Transverse colon (tissue), 4 donors: ENCODE measurements around the gene TP53AIP1. TPM values are rescaled to one million over a fixed set of nuclear protein-coding genes. Genes with fewer than 3 reads are reported as not detected.

ENCODE experiments used
- DNase-seq: peaks from one replicate; pipeline ENCODE4 v3.0.0-alpha.2; 2019
- H3K27ac ChIP-seq, 4 donors: fragments of 200-600 bp; sonication (generic); 2 replicates each; pipeline ENCODE4 v1.5.1; 2016 to 2018; ENCODE audit warnings: inconsistent platforms in 4 of 4
- H3K27me3 ChIP-seq: fragments of 200-600 bp; sonication (generic); 2 replicates; pipeline ENCODE4 v1.5.1; 2017; ENCODE audit warnings: inconsistent platforms
- H3K36me3 ChIP-seq, 4 donors: fragments of 200-600 bp; sonication (generic); 2 replicates each; pipeline ENCODE4 v1.5.1; 2017 to 2019; ENCODE audit warnings: inconsistent platforms in 4 of 4
- H3K4me1 ChIP-seq, 4 donors: fragments of 200-600 bp; sonication (generic); 2 replicates each; pipeline ENCODE4 v1.5.1; 2017 to 2020; ENCODE audit warnings: inconsistent platforms in 4 of 4
- H3K4me3 ChIP-seq, 4 donors: fragments of 200-600 bp; sonication (generic); 1 replicate in 1 of 4; 2 replicates in 3 of 4; pipeline versions ENCODE4 v1.5.1 to v1.6.1; 2017 to 2019; ENCODE audit warnings: inconsistent platforms in 4 of 4
- H3K9me3 ChIP-seq, 2 donors: fragments of 200-600 bp; sonication (generic); 2 replicates each; pipeline ENCODE4 v1.5.1; 2017 to 2019; ENCODE audit warnings: inconsistent platforms in 2 of 2
- EP300 ChIP-seq: sonication (generic); formaldehyde crosslinking; IDR thresholded peaks from one replicate; pipeline ENCODE4 v1.6.1; 2017; ENCODE audit warnings: antibody characterized with exemption, low read depth
- POLR2A ChIP-seq: fragments of 450-650 bp; IDR thresholded peaks from one replicate; pipeline ENCODE4 v1.6.1; 2016; ENCODE audit warnings: antibody characterized with exemption, mild to moderate bottlenecking, moderate library complexity
- POLR2AphosphoS5 ChIP-seq, 3 donors: sonication (generic); formaldehyde crosslinking; IDR thresholded peaks; one replicate each; pipeline ENCODE4 v1.6.1; 2016; ENCODE audit warnings: antibody characterized with exemption in 3 of 3
- WGBS, 2 donors: methylation state at CpG; one replicate each; pipeline ENCODE4 v1.1.5; 2018; ENCODE audit warnings: low coverage in 1 of 2; 5-methylcytosine and 5-hydroxymethylcytosine counted together
- in situ Hi-C, 4 donors: fragments of 200-750 bp; cut with MboI; loops; one replicate each; pipeline versions ENCODE4 v1.15.0 to v1.15.1; 2017; ENCODE audit warnings: low sequenced_read_pairs in 3 of 4, low pct_ligation_motif_present in 1 of 4, low pct_unique_long_range_greater_than_20kb in 1 of 4
- intact Hi-C: fragments of 100-400 bp; cut with DNase I; formaldehyde crosslinking; loops from one replicate; pipeline ENCODE4 v1.15.1; 2023; ENCODE audit warnings: low total_unique reads
- total RNA-seq, 4 donors: library from RNA; depleted of rRNA; stranded (reverse); fragments of >200 nt; gene quantifications; one replicate each; pipeline ENCODE4 v1.1.0, GENCODE V29; 2016
- TF ChIP-seq, protein P1 (sequence below), 5 experiments: fragments of 200-600 bp in 3 of 5; fragments of 450-650 bp in 2 of 5; sonication (generic) in 3 of 5; IDR thresholded peaks; 1 replicate in 2 of 5; 2 replicates in 3 of 5; pipeline ENCODE4 v1.5.1; 2016 to 2017; ENCODE audit warnings: antibody characterized with exemption in 5 of 5, inconsistent platforms in 3 of 5, mild to moderate bottlenecking in 2 of 5, moderate library complexity in 1 of 5

The TP53AIP1 gene
- total RNA-seq, 4 donors from 2014 or later = 0.20 to 0.48 (median 0.41) TPM; not detected in 1

DNA sequence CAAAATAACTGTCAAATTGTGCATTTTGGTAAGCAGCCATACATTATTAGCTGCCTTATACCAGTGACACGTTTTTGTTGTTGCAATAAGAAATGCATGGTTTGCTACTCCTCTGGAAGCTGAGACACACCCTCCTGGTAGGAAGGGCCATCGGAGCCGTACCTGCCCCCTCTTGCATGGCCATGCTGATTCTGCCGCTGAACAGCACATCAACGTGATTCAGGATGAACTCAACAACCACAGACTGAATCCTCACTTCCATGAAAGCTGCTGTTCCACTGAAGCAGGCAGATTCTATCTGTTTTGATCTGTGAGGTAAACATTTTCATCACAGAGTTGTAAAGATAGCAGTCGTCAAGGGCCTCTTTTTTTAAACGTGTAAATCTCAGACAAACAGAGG is 38.6 kb upstream of the TP53AIP1 start:
- intact Hi-C loops (no loop called here), in situ Hi-C loops (no loop called here)
- no peak overlapping the region for H3K27ac ChIP-seq
- H3K36me3 ChIP-seq = peaks cover 0 to 50% (median 19%) of the 10 kb centered on the region in 4 donors
- no peaks in the 10 kb centered on the region for H3K4me1 ChIP-seq
- H3K4me3 ChIP-seq = no peak overlapping the region
- TF ChIP-seq, protein P1, sequence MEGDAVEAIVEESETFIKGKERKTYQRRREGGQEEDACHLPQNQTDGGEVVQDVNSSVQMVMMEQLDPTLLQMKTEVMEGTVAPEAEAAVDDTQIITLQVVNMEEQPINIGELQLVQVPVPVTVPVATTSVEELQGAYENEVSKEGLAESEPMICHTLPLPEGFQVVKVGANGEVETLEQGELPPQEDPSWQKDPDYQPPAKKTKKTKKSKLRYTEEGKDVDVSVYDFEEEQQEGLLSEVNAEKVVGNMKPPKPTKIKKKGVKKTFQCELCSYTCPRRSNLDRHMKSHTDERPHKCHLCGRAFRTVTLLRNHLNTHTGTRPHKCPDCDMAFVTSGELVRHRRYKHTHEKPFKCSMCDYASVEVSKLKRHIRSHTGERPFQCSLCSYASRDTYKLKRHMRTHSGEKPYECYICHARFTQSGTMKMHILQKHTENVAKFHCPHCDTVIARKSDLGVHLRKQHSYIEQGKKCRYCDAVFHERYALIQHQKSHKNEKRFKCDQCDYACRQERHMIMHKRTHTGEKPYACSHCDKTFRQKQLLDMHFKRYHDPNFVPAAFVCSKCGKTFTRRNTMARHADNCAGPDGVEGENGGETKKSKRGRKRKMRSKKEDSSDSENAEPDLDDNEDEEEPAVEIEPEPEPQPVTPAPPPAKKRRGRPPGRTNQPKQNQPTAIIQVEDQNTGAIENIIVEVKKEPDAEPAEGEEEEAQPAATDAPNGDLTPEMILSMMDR (IDR thresholded peaks at IDR 0.05) = no peak
- TF ChIP-seq POLR2AphosphoS5 (IDR thresholded peaks at IDR 0.05) = no peak
- TF ChIP-seq EP300 = no peak
- no peak for TF ChIP-seq POLR2A
- no peaks in the 10 kb centered on the region for H3K9me3 ChIP-seq
- H3K27me3 ChIP-seq = no peaks in the 10 kb centered on the region
- DNase-seq = no peak
- WGBS, 2 donors = 63 to 65% methylated on average over 7 of the region's 7 CpGs

DNA sequence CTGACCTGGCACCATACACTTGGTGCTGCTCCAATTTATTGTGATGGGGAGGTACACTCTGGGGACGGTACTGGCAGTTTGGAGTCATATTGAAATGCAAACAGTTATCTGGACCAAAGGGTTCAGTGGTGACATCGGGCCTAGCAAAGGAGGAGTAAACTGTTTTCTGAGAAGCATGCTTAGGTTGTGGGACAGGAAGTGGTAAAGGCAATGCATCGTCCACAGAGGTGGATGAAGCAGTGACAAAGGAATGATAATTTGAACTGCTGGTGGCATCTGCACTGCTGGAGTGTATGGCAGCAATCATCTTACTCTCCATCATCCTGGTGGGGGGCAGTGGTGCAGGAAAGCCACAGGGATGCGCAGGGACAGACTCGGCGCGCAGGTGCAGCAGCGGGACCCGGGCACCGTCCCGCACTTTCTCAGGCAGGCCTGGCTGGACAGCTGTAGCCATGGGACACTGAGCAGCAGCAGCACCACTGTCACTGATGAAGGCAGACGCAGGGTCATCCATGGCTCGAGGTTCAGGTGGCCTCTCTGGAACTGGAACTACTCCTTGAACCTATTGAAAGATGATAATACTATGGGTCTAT is 28.0 kb upstream of the TP53AIP1 start:
- H3K4me1 ChIP-seq = no peaks in the 10 kb centered on the region
- no peak overlapping the region for H3K27ac ChIP-seq
- H3K36me3 ChIP-seq = peaks cover 0 to 50% (median 22%) of the 10 kb centered on the region in 4 donors
- H3K27me3 ChIP-seq = no peaks in the 10 kb centered on the region
- DNase-seq = no peak
- H3K4me3 ChIP-seq = no peak overlapping the region
- no peaks in the 10 kb centered on the region for H3K9me3 ChIP-seq
- WGBS, 2 donors = 80 to 89% methylated on average over 2 to 13 of the region's 13 CpGs
- TF ChIP-seq POLR2AphosphoS5 (IDR thresholded peaks at IDR 0.05) = no peak
- no peak for TF ChIP-seq POLR2A
- no peak for TF ChIP-seq EP300
- TF ChIP-seq, protein P1 (IDR thresholded peaks at IDR 0.05) = no peak
- intact Hi-C loops (no loop called here), in situ Hi-C loops (no loop called here)

DNA sequence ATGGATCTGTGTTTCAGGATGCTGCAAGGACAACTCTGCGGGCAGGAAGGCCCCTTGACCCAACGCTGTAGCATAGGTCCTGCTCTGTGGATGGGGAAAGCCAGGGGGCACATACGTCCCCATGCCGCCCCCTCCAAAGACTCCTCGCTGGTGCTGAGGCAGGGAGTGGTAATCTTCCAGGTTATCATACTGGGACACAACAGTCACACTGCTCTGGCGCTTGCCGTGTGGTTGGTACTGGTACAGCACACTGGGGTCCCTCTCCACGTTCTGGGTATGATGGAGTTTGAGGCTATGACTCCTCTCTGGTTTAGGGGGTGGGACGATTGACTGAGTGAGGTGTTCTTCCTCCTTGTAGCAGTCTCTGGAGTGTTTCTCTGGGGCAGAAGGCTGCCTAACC is 26.2 kb upstream of the TP53AIP1 start:
- in situ Hi-C loops = no loop called here
- DNase-seq = no peak
- Histone ChIP-seq H3K4me1 (no peaks in the 10 kb centered on the region), H3K36me3 (peaks cover 0 to 38% (median 14%) of the 10 kb centered on the region in 4 donors), H3K27me3 (no peaks in the 10 kb centered on the region), H3K9me3 (no peaks in the 10 kb centered on the region), H3K27ac (no peak overlapping the region), H3K4me3 (no peak overlapping the region)
- 70 to 89% methylated on average over 2 to 9 of the region's 9 CpGs for WGBS, 2 donors
- intact Hi-C loops = no loop called here
- TF ChIP-seq POLR2A (no peak), POLR2AphosphoS5 (IDR thresholded peaks at IDR 0.05) (no peak), EP300 (no peak)
- TF ChIP-seq, protein P1 (IDR thresholded peaks at IDR 0.05) = no peak

DNA sequence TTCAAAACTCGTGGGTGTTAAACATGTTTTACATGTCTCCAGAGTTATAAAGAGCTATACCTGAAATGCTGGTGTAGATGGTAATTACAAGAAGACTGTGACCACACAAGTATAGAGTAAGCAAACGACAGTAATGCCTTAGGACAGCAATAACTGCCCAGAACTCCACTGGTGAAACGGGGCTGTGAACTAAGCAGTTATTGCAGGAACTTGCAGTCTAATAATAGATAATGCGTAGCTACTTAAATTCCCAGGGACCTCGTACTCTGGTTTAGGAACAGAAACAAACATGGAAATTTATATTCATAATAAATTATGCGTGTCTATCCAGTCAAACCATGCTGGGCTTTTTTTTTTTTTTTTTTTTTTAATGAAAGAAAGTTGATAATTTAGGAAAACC is 24.9 kb upstream of the TP53AIP1 start:
- no peak for DNase-seq
- Histone ChIP-seq H3K27me3 (no peaks in the 10 kb centered on the region), H3K4me3 (no peak overlapping the region), H3K4me1 (no peaks in the 10 kb centered on the region), H3K9me3 (no peaks in the 10 kb centered on the region), H3K36me3 (peaks cover 0 to 26% (median 10%) of the 10 kb centered on the region in 4 donors), H3K27ac (no peak overlapping the region)
- TF ChIP-seq POLR2AphosphoS5 (IDR thresholded peaks at IDR 0.05) (no peak), EP300 (no peak), POLR2A (no peak)
- TF ChIP-seq, protein P1 (IDR thresholded peaks at IDR 0.05) = no peak
- in situ Hi-C loops = no loop called here
- WGBS, 2 donors = 71 to 93% methylated on average over 5 to 6 of the region's 6 CpGs
- intact Hi-C loops = no loop called here
